LNCAP (cell line): ENCODE data around the gene RAB40B.

Experiments
- TF ChIP-seq, protein P1 (sequence below): fragments of 450-650 bp; IDR thresholded peaks from 2 replicates; pipeline ENCODE4 v1.5.1; 2017; ENCODE audit warnings: mild to moderate bottlenecking

The RAB40B gene

GRCh38 chr17:82684228-82684841, 14.2 kb downstream of the RAB40B start:
- TF ChIP-seq, protein P1, sequence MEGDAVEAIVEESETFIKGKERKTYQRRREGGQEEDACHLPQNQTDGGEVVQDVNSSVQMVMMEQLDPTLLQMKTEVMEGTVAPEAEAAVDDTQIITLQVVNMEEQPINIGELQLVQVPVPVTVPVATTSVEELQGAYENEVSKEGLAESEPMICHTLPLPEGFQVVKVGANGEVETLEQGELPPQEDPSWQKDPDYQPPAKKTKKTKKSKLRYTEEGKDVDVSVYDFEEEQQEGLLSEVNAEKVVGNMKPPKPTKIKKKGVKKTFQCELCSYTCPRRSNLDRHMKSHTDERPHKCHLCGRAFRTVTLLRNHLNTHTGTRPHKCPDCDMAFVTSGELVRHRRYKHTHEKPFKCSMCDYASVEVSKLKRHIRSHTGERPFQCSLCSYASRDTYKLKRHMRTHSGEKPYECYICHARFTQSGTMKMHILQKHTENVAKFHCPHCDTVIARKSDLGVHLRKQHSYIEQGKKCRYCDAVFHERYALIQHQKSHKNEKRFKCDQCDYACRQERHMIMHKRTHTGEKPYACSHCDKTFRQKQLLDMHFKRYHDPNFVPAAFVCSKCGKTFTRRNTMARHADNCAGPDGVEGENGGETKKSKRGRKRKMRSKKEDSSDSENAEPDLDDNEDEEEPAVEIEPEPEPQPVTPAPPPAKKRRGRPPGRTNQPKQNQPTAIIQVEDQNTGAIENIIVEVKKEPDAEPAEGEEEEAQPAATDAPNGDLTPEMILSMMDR: no peak

GRCh38 chr17:82683534-82683933, 15.0 kb downstream of the RAB40B start:
- TF ChIP-seq, protein P1: no peak

DNA sequence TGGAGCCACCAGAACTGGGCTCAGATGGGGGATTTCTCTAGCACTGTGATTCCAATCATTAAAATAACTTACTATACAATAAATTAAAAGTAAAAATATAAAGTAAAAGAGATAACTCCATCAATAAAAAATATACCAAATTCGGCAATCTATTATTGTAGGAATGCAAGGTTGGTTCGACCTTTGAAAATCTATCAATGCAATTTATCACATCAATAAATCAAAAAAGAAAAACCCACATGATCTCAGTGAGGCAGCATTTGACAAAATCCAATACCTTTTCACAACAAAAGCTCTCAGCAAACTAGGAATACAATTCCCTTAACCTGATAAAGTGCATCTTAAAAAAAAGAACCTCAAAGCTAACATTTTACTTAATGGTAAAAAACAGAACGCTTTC, 17.0 kb downstream of the RAB40B start:
- TF ChIP-seq, protein P1: no peak

GRCh38 chr17:82679586-82680465, 18.7 kb downstream of the RAB40B start:
- TF ChIP-seq, protein P1: no peak

DNA sequence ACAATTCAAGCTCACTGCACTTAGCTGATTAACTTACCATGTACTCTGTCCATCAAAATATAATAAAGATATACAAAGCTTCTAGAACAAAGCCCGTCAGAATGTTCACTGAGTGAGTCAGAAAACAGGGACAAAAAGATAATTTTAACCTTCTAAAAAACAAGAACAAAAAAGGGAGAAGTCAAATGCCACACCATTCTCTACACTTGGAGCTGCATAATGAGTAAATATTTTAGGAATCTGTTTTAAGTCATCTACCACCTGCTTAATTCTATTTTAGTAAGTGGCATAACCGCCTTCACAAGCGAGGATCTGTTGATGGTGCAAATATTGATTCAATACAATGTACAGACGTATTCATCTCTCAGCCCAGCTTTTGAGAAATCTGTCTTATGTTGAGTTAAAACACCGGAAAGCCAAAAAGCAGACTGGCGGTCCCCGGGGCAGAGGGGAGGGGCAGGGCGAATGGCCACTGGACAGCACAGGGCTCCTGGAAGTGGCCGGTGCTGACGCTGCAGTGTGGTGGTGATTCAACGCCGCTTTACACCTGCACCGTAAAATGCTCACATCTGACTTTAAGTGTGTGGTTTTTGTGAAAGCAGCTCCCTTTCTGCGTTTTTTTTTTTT, 20.1 kb downstream of the RAB40B start:
- TF ChIP-seq, protein P1: no peak

DNA sequence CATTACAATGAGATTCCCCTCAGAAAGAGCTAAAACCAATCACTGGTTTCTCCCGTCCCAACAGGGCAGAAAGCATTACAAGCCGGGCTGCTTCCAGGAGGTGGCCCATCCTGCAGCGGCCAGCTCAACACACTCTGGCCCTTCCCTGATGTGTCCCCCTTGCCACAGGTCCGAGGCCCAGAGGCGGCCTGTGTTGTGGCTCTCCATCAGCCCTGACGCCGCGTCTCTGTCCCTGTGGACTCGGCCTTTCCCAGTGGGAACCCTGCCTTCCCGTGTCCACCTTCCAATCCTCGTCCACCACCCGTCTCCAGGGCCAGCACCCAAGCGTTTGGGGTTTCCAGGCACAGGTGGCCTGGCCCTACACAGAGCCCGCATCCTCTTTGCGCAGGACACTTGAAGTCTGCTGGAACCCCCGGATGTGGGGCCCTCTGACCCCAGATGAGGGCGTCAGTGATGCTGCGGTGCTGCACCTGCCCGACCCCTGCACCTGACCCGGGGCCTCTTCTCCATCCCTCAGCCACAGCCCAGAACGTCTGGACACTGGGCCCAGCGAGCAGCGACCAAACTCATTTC, 21.1 kb downstream of the RAB40B start:
- TF ChIP-seq, protein P1: no peak

GRCh38 chr17:82675476-82676245, 22.8 kb downstream of the RAB40B start:
- TF ChIP-seq, protein P1: no peak
